GM19025 (cell line): ENCODE results near the gene PPFIA4.
A peak's percentile ranks its signal among the peaks of the same experiment; 100 is the strongest.
"Not testable (repeated sequence)": the region's sequence is repeated elsewhere in the genome, so short reads cannot be mapped to it uniquely, and the experiment has no call there.

Experiments
- ATAC-seq: cut with Tn5 transposase; IDR thresholded peaks from one replicate; pipeline ENCODE4 v1.9.1; 2021; ENCODE audit warnings: mild to moderate bottlenecking, low read depth, moderate library complexity; ENCODE audit not compliant: unreplicated experiment

Gene PPFIA4

GRCh38 chr1:203026031-203026665 lies at the start of gene PPFIA4:
PPFIA4 (plus strand) TSS chr1:203026491; CDS start chr1:203039009, 12,518 bp downstream.
- peak; percentile 72 for ATAC-seq

- no peak for ATAC-seq
Observed at GRCh38 chr1:202976633-202977032, 49.7 kb upstream of the PPFIA4 start.

DNA sequence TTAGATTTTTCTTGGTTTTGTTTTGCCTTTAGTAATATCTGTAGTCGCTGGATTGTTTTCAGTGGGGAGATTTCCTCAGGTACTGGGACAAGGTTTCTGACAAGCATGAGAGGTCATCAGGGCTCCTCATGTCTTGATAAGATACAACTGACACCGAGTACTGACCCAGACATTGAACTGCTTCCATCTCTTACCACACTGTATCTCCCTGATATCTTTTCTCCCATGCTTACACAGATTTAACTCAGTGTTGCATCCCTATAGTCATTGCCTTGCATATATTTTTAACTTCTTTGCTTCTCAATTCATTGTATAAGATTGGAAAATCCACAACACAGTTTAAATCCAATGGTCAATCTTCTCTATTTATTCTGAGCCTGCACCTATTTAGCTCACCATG lies 46.8 kb upstream of the PPFIA4 start:
- ATAC-seq: no peak

- no peak for ATAC-seq
Observed at GRCh38 chr1:202981939-202982338, 44.4 kb upstream of the PPFIA4 start.

DNA sequence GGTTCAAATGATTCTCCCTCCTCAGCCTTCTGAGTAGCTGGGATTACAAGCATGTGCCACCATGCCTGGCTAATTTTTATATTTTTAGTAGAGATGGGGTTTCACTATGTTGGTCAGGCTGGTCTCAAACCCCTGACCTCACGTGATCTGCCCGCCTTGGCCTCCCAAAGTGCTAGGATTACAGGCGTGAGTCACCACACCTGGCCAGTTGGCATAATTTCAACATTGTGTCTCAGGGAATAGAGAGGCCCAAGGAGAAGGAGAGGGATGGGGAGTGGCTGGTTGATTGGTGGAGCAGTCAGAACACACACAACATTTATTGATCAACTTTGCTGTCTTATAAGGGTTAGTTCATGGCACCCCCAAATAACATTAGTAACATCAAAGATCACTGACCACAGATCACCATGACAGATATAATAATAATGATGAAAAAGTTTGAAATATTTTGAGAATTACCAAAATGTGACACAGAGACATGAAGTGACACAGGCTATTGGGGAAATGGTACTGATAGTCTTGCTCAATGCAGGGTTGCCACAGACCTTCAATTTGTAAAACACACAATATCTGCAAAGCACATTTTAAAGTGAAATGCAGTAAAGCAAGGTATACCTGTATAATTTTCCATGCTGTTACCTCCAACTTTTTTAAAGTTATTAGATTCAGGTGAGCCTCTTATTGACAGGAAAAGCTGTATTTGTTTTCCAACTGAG lies 43.4 kb upstream of the PPFIA4 start:
- no peak for ATAC-seq

DNA sequence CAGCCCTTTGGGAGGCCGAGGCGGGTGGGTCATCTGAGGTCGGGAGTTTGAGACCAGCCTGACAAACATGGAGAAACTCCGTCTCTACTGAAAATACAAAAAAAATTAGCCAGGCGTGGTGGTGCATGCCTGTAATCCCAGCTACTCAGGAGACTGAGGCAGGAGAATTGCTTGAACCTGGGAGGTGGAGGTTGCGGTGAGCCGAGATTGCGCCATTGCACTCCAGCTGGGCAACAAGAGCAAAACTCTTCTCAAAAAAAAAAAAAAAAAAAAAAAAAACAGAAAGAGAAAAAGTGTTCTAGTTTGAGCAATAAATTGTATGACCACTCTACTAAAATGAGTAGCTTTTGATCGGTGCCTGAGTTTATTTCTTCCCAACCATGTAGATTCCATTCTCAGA lies 40.2 kb upstream of the PPFIA4 start:
- ATAC-seq: not testable (repeated sequence)

DNA sequence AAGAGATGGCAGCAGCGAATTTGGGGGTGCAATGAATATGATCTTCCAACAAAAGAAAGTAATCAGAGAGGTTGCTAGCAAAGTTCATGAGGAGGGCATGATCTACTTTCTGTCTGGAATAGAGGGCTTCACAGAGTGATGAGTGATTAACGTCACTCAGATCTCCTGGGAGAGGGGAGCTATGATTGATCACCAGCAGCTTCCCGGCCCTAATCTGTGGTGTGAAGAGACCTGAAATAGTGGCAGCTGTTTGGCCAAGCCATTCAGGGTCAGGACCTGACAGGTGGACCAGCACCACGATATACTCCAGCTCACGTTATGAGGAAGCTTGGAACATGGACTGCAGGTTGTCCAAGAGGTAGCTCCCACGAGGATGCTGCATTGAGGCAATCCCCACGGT lies 39.0 kb upstream of the PPFIA4 start:
- ATAC-seq: no peak

DNA sequence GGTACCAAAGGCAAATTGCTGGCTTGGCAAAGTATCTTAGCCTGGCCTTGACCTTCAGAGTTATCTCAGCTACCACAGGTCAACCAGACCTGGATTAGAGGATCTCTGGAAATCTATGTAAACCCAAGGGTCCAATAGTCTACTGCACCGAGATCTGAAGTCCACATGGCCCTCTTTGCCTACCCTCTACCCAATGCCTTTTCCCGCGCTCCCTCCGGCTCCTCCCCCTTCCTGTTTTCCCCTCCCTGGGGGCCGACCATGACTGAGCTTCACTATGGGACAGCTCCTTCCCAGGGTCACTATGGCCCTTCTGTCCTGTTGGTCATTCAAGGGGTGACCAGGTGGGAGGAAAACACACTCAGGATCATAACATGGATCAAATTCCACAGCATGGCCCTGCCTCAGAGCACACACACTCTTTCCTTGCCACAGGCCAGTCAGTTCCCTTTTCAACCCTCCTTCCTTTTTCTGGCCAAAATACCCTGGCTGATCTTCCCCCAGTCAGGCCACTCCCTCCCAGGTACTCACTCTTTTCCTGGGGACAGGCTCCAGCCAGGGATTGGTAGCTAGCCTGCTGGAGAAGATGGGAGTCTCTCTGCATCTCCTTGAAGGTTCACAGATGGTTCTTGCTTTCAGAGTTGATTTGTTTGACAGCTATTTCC lies 38.2 kb upstream of the PPFIA4 start:
- no peak for ATAC-seq

- ATAC-seq: no peak
Observed at GRCh38 chr1:202989879-202990278, 36.4 kb upstream of the PPFIA4 start.

DNA sequence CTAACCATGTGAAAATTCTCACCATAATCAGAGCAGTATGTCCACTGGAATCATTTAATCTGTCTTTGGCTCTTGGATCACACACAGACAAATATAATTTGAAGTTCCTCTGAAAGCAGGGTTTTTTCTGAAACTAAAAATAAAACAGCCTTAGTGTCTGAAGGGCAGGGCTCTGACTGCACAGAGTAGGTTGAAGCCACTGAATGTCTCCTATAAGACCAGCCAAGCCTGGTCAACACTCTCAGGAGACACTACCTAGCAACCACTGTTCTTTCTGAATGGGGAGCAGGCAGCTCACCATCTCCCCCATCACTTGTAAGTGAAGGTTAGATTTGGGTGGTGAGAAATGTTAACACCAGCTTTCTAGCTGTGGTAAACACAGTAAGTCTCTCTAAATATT lies 35.2 kb upstream of the PPFIA4 start:
- no peak for ATAC-seq

- ATAC-seq: no peak
Observed at GRCh38 chr1:202994756-202995155, 31.5 kb upstream of the PPFIA4 start.

DNA sequence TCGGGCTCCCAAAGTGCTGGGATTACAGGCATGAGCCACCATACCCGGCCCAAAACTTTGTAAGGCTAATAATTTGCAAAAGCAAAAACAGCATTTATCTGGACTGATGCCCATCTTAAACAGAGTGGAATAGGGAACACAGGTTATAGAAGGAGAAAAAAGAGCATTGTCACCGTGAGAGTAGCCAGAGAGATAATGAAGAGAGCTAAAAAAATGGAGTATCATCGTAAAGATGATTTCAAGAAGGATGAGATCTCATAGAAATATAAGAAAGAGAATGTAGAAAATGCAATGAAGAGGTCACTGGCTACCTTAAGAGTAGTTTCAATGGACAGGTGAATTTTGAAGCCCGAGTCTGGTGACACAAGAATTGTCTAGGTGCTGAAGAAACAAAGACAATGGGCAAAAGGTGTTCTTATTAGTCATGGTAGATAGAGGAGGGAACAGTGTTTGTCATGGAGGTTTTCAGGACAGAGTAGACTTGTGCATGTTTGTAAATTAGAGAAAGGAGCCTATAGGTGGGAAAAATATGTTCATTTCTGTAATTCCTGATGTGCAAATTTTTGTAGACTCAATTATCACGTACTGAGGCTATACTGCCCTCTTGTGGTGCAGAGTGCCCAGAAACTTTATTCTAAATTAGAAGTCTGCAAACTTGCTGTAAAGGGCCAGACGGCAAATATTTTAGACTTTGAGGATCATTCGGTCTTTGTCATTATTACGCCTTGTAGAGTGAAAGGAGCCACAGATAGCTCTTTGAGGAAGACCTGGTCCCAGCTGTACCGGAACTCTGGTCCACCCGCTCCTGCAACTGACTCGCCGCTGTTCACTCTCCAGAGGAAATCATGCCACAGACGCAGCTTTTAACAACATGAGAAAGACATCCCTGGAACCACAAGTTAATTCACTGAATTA lies 27.2 kb upstream of the PPFIA4 start:
- no peak for ATAC-seq

DNA sequence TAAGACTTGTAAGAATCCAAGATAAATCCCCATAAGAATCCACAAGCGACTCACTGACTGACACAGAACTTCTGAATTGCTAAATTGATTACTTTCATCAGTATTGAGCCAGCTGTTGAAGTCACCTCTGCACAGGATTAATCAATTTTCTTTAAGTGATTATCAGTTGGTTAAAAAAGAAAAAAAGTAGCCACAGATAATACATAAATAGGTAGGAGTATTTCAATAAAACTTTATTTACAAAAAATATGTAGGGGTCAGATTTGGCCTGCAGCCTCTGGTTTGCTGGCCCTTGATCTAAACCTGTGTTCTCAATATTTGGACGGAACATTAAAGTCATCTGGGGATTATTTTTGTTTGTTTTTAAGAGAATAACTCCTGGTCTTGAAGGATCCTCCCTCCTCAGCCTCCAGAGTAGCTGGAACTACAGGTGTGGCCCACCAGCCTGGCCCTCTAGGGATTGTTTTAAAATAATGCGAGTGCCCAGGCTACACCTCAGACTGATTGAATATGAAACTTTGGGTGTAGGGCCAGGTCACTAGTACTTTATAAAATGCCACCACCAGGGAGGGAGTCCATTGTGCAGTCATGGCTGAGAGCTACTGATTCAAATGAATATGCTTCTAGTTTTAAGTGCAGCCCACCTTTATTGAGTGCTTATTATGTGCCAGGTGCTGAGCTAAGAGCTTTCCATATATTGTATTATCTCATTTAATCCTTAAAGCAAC lies 25.9 kb upstream of the PPFIA4 start:
- no peak for ATAC-seq

DNA sequence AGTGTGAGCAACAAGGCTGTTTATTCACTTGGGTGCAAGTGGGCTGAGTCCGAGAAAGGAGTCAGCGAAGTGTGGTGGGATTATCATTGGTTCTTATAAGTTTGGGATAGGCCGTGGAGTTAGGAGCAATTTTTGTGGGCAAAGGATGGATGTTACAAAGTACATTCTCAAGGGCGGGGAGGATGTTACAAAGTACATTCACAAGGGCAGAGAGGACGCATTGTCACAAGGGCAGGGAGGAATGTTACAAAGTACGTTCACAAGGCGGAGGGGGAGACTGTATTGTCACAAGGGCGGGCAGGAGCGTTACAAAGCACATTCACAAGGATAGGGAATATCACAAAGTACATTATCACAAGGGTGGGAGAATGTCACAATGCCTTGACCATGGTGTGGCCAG lies 24.3 kb upstream of the PPFIA4 start:
- ATAC-seq: no peak

DNA sequence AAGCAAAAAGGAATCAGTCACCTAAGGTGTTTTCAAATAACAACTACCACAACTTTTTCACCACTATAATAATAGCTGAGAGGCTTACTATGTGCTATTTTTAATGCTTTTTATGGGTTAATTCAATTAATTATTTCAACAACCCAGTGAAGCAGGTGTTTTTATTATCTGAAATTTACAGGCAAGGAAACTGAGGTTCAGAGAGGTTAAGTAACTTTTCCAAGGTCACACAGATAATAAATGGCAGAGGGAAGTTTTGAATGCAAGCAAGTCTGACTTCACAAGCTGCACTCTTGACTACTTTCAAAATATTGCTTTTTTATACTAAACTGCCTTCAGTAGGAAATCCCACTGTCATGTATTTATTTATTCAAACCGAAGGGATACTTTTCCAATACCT lies 23.3 kb upstream of the PPFIA4 start:
- ATAC-seq: no peak

DNA sequence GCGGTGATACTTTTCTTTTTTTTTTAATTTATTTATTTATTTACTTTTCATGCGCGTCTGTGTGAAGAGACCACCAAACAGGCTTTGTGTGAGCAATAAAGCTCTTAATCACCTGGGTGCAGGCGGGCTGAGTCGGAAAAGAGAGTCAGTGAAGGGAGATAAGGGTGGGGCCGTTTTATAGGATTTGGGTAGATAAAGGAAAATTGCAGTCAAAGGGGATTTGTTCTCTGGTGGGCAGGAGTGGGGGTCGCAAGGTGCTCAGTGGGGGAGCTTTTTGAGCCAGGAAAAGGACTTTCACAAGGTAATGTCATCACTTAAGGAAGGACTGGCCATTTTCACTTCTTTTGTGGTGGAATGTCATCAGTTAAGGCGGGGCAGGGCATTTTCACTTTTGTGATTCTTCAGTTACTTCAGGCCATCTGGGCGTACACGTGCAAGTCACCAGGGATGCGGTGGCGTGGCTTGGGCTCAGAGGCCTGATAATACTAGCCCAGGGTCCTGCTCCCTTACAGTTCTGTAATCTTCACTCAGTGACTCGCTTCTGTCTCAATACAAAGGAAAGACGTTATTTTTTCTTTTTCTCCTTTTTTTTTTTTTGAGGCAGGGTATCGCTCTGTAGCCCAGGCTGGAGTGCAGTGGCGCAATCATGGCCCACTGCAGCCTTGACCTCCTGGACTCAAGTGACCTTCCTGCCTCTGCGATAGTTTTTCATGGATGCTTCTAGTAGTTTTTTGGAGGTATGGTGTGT lies 20.7 kb upstream of the PPFIA4 start:
- not testable (repeated sequence) for ATAC-seq

DNA sequence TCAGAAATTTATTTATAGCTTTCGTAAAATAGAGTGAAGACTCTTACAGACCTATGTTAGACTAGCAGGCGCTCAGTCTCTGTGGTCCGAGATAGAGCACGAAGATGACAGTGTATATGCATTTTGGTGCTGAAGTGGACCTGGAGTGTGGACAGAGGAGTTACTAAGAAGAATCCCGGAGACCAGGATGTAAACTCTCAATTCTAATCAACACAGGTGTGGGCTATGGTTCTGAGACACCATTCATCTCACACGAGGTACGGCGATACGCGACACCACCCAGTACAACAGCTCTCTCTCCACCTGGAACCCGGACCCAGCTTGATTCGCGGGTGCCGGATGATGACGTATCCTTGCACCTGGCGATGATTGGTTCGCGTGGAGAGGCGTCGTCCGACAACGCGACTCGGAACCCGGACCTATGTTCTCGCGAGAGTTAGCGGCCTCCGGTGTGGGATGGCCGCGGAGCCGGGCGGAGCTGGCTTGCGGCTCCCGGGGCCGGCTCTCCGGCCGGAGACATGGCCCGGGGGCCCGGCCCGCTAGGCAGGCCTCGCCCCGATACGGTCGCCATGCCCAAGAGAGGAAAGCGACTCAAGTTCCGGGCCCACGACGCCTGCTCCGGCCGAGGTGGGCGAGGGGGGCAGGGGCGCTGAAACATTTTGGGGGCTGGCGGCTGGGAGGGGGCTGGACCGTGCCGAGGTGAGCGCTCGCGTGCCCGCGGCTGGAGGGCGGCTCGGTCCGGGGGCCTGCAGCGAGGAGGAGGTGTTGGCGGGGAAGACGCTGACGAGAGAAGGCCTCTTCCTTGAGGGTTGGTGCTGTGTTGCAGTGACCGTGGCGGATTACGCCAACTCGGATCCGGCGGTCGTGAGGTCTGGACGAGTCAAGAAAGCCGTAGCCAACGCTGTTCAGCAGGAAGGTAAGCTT lies 19.1 kb upstream of the PPFIA4 start, which contains the start of gene TMEM183A:
Gene TMEM183A (plus strand): TSS at position 427 of the 924 bp plus-strand sequence. CDS start 92 bp downstream, at position 519.
- peak; percentile 87 for ATAC-seq

DNA sequence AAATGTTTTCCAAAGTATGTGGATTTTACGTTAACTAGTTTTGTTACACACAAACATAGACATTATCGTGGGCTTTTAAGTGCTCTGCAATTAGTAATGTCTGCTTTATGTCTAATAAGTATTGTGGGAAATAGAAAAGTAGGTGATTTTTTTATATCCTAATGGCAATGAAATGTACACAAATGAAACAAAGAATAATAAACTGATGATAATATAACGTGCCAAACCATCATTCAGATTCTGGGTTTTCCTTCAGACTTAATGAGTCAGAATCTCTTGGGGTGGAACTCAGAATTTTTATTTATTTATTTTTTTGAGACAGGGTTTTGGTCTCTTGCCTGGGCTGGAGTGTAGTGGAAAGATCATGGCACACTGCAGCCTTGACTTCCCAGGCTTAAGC lies 17.1 kb upstream of the PPFIA4 start:
- no peak for ATAC-seq
